Measurements from ENCODE around the gene UCKL1.
A peak's percentile ranks its signal among the peaks of the same experiment; 100 is the strongest.

Gene UCKL1

DNA sequence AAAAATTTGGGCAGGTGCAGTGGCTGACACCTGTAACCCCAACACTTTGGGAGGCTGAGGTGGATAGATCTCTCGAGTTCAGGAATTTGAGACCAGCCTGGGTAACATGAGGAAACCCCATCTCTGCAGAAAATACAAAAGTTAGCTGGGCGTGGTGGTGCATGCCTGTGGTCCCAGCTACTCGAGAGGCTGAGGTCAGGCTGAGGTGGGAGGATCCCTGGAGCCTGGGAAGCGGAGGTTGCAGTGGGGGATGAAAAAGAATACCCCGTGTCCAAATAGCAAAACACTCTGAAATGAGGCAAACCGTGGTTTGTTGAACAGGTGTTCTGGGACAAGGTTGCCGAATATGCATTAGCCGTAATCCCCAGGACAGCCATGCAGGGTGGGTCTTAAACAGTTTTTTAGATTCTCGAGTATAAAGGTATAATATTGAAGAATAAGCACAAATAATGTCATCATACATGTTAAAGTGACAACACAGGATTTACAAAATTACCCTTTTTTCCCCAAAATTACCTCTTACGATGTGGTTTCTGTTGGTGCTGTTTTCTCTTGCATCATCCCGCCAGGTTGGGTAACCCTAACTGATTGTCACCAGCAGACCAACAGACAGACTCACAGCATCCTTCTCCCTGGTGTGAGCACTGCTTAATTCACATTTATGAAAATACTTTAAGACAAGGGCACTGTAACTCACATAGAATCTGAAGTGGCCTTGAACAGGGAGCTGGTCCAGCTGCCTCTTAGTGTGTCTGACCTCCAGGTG lies 52.2 kb downstream of the UCKL1 start:
- TF ChIP-seq, protein P1, sequence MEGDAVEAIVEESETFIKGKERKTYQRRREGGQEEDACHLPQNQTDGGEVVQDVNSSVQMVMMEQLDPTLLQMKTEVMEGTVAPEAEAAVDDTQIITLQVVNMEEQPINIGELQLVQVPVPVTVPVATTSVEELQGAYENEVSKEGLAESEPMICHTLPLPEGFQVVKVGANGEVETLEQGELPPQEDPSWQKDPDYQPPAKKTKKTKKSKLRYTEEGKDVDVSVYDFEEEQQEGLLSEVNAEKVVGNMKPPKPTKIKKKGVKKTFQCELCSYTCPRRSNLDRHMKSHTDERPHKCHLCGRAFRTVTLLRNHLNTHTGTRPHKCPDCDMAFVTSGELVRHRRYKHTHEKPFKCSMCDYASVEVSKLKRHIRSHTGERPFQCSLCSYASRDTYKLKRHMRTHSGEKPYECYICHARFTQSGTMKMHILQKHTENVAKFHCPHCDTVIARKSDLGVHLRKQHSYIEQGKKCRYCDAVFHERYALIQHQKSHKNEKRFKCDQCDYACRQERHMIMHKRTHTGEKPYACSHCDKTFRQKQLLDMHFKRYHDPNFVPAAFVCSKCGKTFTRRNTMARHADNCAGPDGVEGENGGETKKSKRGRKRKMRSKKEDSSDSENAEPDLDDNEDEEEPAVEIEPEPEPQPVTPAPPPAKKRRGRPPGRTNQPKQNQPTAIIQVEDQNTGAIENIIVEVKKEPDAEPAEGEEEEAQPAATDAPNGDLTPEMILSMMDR (IDR thresholded peaks at IDR 0.05; ENCODE audit: low read depth, low read length), result no peak
- no peak overlapping the region for H3K4me3 ChIP-seq (ENCODE audit: low read depth, low read length)
- DNase-seq (ENCODE audit: low read depth, low spot score), result no peak

GRCh38 chr20:63900413-63900812 lies 55.8 kb downstream of the UCKL1 start:
- no peak for DNase-seq (ENCODE audit: low read depth, low spot score)
- in situ Hi-C loops (cut with HindIII; ENCODE audit: low sequenced_read_pairs), result no loop called here
- TF ChIP-seq, protein P1 (IDR thresholded peaks at IDR 0.05; ENCODE audit: low read depth, low read length), result no peak
- H3K4me3 ChIP-seq (ENCODE audit: low read depth, low read length), result no peak overlapping the region

More for the DNA sequence above, 52.2 kb downstream of the UCKL1 start:
- in situ Hi-C loops (cut with HindIII; ENCODE audit: low sequenced_read_pairs), result no loop called here

GRCh38 chr20:63898882-63899558 lies 57.2 kb downstream of the UCKL1 start:
- no peak overlapping the region for H3K4me3 ChIP-seq (ENCODE audit: low read depth, low read length)
- DNase-seq (ENCODE audit: low read depth, low spot score), result no peak
- TF ChIP-seq, protein P1 (IDR thresholded peaks at IDR 0.05; ENCODE audit: low read depth, low read length), result no peak
- in situ Hi-C loops (cut with HindIII; ENCODE audit: low sequenced_read_pairs), result no loop called here

GRCh38 chr20:63897978-63898561 lies 58.1 kb downstream of the UCKL1 start:
- TF ChIP-seq, protein P1 (IDR thresholded peaks at IDR 0.05; ENCODE audit: low read depth, low read length), result no peak
- no peak for DNase-seq (ENCODE audit: low read depth, low spot score)

GRCh38 chr20:63896264-63897105 lies 59.7 kb downstream of the UCKL1 start:
- TF ChIP-seq, protein P1 (IDR thresholded peaks at IDR 0.05; ENCODE audit: low read depth, low read length), result no peak
- in situ Hi-C loops (cut with HindIII; ENCODE audit: low sequenced_read_pairs), result no loop called here
- peak; percentile 25 for DNase-seq (ENCODE audit: low read depth, low spot score)
- peak overlapping the region; percentile 64 for H3K4me3 ChIP-seq (ENCODE audit: low read depth, low read length)

More at GRCh38 chr20:63897978-63898561, 58.1 kb downstream of the UCKL1 start:
- in situ Hi-C loops (cut with HindIII; ENCODE audit: low sequenced_read_pairs), result no loop called here
- no peak overlapping the region for H3K4me3 ChIP-seq (ENCODE audit: low read depth, low read length)

GRCh38 chr20:63895952-63896263 lies 60.3 kb downstream of the UCKL1 start:
- TF ChIP-seq, protein P1 (IDR thresholded peaks at IDR 0.05; ENCODE audit: low read depth, low read length), result no peak
- peak overlapping the region; percentile 64 for H3K4me3 ChIP-seq (ENCODE audit: low read depth, low read length)
- DNase-seq (ENCODE audit: low read depth, low spot score), result peak; percentile 33
- in situ Hi-C loops (cut with HindIII; ENCODE audit: low sequenced_read_pairs), result no loop called here
